CD14-positive monocyte (primary cell): ENCODE measurements around the gene HAUS2. TPM values are rescaled to one million over a fixed set of nuclear protein-coding genes. Genes with fewer than 3 reads are reported as not detected.

Experiments
- DNase-seq, 3 donors: peaks; one replicate each; pipeline ENCODE4 v3.0.0-alpha.2; 2011 to 2022
- H2AFZ ChIP-seq: 2 replicates; pipeline ENCODE4 v1.6.0; 2012; ENCODE audit warnings: mild to moderate bottlenecking, low read depth, low read length, inconsistent platforms; ENCODE audit not compliant: insufficient read depth, poor library complexity, severe bottlenecking
- H3K27ac ChIP-seq, 2 donors: 1 replicate in 1 of 2; 2 replicates in 1 of 2; pipeline ENCODE4 v1.5.1; 2012 to 2013; ENCODE audit warnings: low read length in 2 of 2, control low read depth in 1 of 2, inconsistent platforms in 1 of 2, low read depth in 1 of 2, mild to moderate bottlenecking in 1 of 2
- H3K27me3 ChIP-seq, 2 donors: one replicate each; pipeline versions ENCODE4 v1.6.0 to v1.6.1; 2011 to 2013; ENCODE audit warnings: low read length in 2 of 2; ENCODE audit not compliant: control insufficient read depth in 2 of 2, insufficient read depth in 2 of 2
- H3K36me3 ChIP-seq, 2 donors: replicated peaks in 1 of 2; 1 replicate in 1 of 2; 2 replicates in 1 of 2; pipeline versions ENCODE4 v1.5.1 to v1.6.1; 2012 to 2013; ENCODE audit warnings: low read length in 2 of 2, control low read depth in 1 of 2, inconsistent platforms in 1 of 2, mild to moderate bottlenecking in 1 of 2; ENCODE audit not compliant: insufficient read depth in 2 of 2, control insufficient read depth in 1 of 2
- H3K4me1 ChIP-seq, 2 donors: 1 replicate in 1 of 2; 2 replicates in 1 of 2; pipeline versions ENCODE4 v1.5.1 to v1.6.1; 2012 to 2013; ENCODE audit warnings: low read length in 2 of 2, control low read depth in 1 of 2, inconsistent platforms in 1 of 2, mild to moderate bottlenecking in 1 of 2, moderate library complexity in 1 of 2; ENCODE audit not compliant: insufficient read depth in 2 of 2, control insufficient read depth in 1 of 2
- H3K4me2 ChIP-seq: replicated peaks from 2 replicates; pipeline ENCODE3; 2012; ENCODE audit warnings: low read length, moderate library complexity, mild to moderate bottlenecking; ENCODE audit not compliant: poor library complexity, severe bottlenecking; ENCODE audit errors: extremely low read depth
- H3K4me3 ChIP-seq, 3 experiments: fragments of 200-600 bp in 1 of 3; sonication (generic) in 1 of 3; replicated peaks in 1 of 3; 1 replicate in 2 of 3; 2 replicates in 1 of 3; pipeline ENCODE4 v1.5.1; 2011 to 2013; ENCODE audit warnings: low read length in 3 of 3, mild to moderate bottlenecking in 3 of 3, control low read depth in 2 of 3, low read depth in 2 of 3, inconsistent platforms in 1 of 3, moderate library complexity in 1 of 3
- H3K79me2 ChIP-seq: 2 replicates; pipeline ENCODE4 v1.6.0; 2012; ENCODE audit warnings: mild to moderate bottlenecking, control low read depth, inconsistent platforms, low read length, moderate library complexity; ENCODE audit not compliant: insufficient read depth
- H3K9ac ChIP-seq: 2 replicates; pipeline ENCODE4 v1.6.0; 2017; ENCODE audit warnings: low read length, mild to moderate bottlenecking; ENCODE audit not compliant: insufficient read depth, poor library complexity, severe bottlenecking
- H3K9me3 ChIP-seq, 2 donors: replicated peaks in 1 of 2; 1 replicate in 1 of 2; 2 replicates in 1 of 2; pipeline versions ENCODE4 v1.5.1 to v1.6.1; 2012 to 2013; ENCODE audit warnings: low read length in 2 of 2, control low read depth in 1 of 2; ENCODE audit not compliant: control insufficient read depth in 1 of 2, insufficient read depth in 1 of 2
- H4K20me1 ChIP-seq: 2 replicates; pipeline ENCODE4 v1.6.0; 2012; ENCODE audit warnings: mild to moderate bottlenecking, low read length, control low read depth, moderate library complexity; ENCODE audit not compliant: insufficient read depth
- H3K27ac Mint-ChIP-seq, 7 donors: one replicate each; pipeline ENCODE4 v1.8.0; 2020; ENCODE audit warnings: mild to moderate bottlenecking in 7 of 7, mixed read lengths in 7 of 7, moderate library complexity in 6 of 7, inconsistent platforms in 2 of 7
- H3K27me3 Mint-ChIP-seq, 3 donors: one replicate each; pipeline ENCODE4 v1.8.0; 2021 to 2022; ENCODE audit warnings: low read depth in 3 of 3, mild to moderate bottlenecking in 3 of 3, mixed read lengths in 3 of 3, moderate library complexity in 3 of 3, inconsistent platforms in 1 of 3
- H3K36me3 Mint-ChIP-seq, 2 donors: one replicate each; pipeline ENCODE4 v1.8.0; 2020; ENCODE audit warnings: mixed read lengths in 2 of 2, inconsistent platforms in 1 of 2, mild to moderate bottlenecking in 1 of 2
- H3K4me1 Mint-ChIP-seq: one replicate; pipeline ENCODE4 v1.8.0; 2020; ENCODE audit warnings: mild to moderate bottlenecking, mixed read lengths
- H3K4me3 Mint-ChIP-seq, 2 donors: one replicate each; pipeline ENCODE4 v1.8.0; 2020; ENCODE audit warnings: mild to moderate bottlenecking in 2 of 2, mixed read lengths in 2 of 2, moderate library complexity in 1 of 2
- H3K9me3 Mint-ChIP-seq, 7 donors: one replicate each; pipeline ENCODE4 v1.8.0; 2020 to 2022; ENCODE audit warnings: mixed read lengths in 7 of 7, mild to moderate bottlenecking in 6 of 7, moderate library complexity in 6 of 7, inconsistent platforms in 2 of 7
- CTCF ChIP-seq: fragments of 200-600 bp; IDR thresholded peaks from one replicate; pipeline ENCODE4 v1.8.0; 2022; ENCODE audit warnings: antibody characterized with exemption, mild to moderate bottlenecking
- WGBS: methylation state at CpG from one replicate; pipeline ENCODE4 v1.1.5; 2013; ENCODE audit warnings: missing lambda C conversion rate; ENCODE audit not compliant: insufficient coverage; 5-methylcytosine and 5-hydroxymethylcytosine counted together
- intact Hi-C, 2 donors: fragments of 100-400 bp; cut with micrococcal nuclease; formaldehyde crosslinking; loops; one replicate each; pipeline versions ENCODE4 v1.15.0 to v1.15.1; 2023
- polyA plus RNA-seq, 3 donors: library from polyadenylated mRNA; depleted of rRNA in 1 of 3; unstranded in 2 of 3; stranded (reverse) in 1 of 3; fragments of 300-500 nt in 2 of 3; fragments of >200 nt in 1 of 3; fragmentation: Illumina TruSeq in 2 of 3; gene quantifications; 1 replicate in 2 of 3; 2 replicates in 1 of 3; pipeline ENCODE4 v1.2.3, GENCODE V29; 2012 to 2021

Gene HAUS2
- polyA plus RNA-seq, 3 donors: 12.5 to 22.0 (median 15.9) TPM

DNA sequence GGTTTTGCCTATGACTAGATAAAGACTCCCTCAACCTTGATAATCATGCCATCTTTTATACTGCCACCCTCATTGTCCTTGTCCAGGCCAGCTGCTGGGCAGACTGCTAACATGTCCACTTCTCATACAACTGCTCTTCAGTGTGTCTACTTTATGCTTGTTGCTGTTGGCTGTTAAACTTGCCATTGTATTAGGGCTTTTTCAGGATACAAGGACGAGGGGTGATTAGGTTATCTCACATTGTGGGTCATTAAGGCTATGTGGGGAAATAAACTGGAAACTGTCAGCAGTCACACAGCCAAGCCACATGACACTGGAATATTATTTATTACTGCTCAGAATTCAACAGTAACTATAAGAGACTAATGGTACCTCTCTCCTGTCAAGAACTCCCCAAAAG lies 62.9 kb downstream of the HAUS2 start:
- H2AFZ ChIP-seq: no peak overlapping the region
- Mint-ChIP-seq H3K27ac (peak overlapping the region in 1 of 7 donors; percentile 6), H3K27me3 (peaks cover 1 to 6% (median 2%) of the 10 kb centered on the region in 3 donors), H3K4me3 (no peak overlapping the region), H3K36me3 (no peaks in the 10 kb centered on the region), H3K9me3 (no peaks in the 10 kb centered on the region), H3K4me1 (peaks cover 14% of the 10 kb centered on the region)
- intact Hi-C loops: no loop called here
- no peaks in the 10 kb centered on the region for H4K20me1 ChIP-seq
- no peak for DNase-seq
- H3K27ac ChIP-seq: no peak overlapping the region
- no peaks in the 10 kb centered on the region for H3K79me2 ChIP-seq
- H3K27me3 ChIP-seq: no peaks in the 10 kb centered on the region
- no peak overlapping the region for H3K4me3 ChIP-seq
- H3K9me3 ChIP-seq: no peaks in the 10 kb centered on the region
- no peak overlapping the region for H3K9ac ChIP-seq
- H3K4me1 ChIP-seq: peaks cover 0 to 7% of the 10 kb centered on the region in 2 donors
- H3K4me2 ChIP-seq: no peak overlapping the region
- no peaks in the 10 kb centered on the region for H3K36me3 ChIP-seq
- WGBS: no CpG with 5 or more reads among the region's 1 CpG
- TF ChIP-seq CTCF: no peak

DNA sequence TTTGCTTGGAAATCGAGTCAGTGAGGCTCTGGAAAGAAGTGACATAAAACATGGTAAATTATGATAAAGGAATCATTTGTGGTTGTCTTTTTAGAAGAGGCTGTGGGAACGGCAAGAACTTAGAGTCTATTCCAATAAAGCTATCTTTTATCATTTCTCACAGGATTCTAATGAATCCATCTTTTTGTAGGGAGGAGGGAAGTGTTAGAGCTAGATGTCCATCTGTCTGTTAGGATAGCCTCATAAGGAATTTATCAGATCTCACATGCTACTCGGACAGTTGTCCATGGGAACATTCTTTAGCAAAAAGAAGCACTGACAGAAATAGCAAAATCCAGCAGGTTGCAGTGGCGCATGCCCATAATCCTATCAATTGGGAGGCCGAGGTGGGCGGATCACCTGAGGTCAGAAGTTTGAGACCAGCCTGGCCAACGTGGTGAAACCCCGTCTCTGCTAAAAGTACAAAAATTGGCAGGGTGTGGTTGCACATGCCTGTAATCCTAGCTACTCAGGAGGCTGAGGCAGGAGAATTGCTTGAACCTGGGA lies 63.8 kb downstream of the HAUS2 start:
- Mint-ChIP-seq H3K4me3 (no peak overlapping the region), H3K36me3 (no peaks in the 10 kb centered on the region), H3K9me3 (no peaks in the 10 kb centered on the region), H3K4me1 (peaks cover 14% of the 10 kb centered on the region), H3K27me3 (peaks cover 1 to 6% (median 2%) of the 10 kb centered on the region in 3 donors), H3K27ac (no peak overlapping the region)
- no peak overlapping the region for H3K27ac ChIP-seq
- H3K9me3 ChIP-seq: no peaks in the 10 kb centered on the region
- no peak overlapping the region for H3K4me2 ChIP-seq
- TF ChIP-seq CTCF: no peak
- 96% methylated on average over 6 of the region's 8 CpGs for WGBS
- no peaks in the 10 kb centered on the region for H4K20me1 ChIP-seq
- no peak overlapping the region for H3K4me3 ChIP-seq
- peaks cover 0 to 7% of the 10 kb centered on the region in 2 donors for H3K4me1 ChIP-seq
- no peak for DNase-seq
- no peaks in the 10 kb centered on the region for H3K36me3 ChIP-seq
- intact Hi-C loops: no loop called here
- no peaks in the 10 kb centered on the region for H3K27me3 ChIP-seq
- H2AFZ ChIP-seq: no peak overlapping the region
- no peaks in the 10 kb centered on the region for H3K79me2 ChIP-seq
- H3K9ac ChIP-seq: no peak overlapping the region
